T-helper 2 cell (primary cell): Measurements from ENCODE around the gene CST1.
A peak's percentile ranks its signal among the peaks of the same experiment; 100 is the strongest.
"Not testable (repeated sequence)": the region's sequence is repeated elsewhere in the genome, so short reads cannot be mapped to it uniquely, and the experiment has no call there.

Source experiments
- DNase-seq, 5 experiments: peaks; one replicate each; pipeline versions ENCODE4 v3.0.0 to v3.0.0-alpha.2; 2012 to 2022
- total RNA-seq, 2 donors: gene quantifications; one replicate each; lab custom pipeline; 2026; lab: John Stamatoyannopoulos, UW

The CST1 gene
- 0 reads per million in 2 donors for total RNA-seq

DNA sequence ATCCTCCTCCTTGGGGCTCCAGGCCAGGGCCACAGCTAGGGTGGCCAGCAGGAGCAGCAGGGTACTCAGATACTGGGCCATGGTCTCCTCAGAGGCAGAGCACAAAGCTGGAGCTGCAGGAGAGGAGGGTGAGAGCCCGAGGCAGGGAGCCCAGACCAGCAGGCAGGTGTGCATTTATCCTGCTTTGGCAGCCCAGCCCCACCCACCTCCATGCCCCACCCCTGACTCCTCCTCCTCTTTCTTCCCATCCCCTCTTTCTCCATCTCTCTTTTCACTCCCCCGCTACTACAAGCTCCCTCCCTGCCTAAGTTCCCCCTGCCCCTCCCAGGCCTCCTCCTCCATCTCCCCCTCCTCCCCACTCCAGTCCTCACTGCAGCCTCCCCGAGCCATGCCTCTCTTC is at the start of gene CST1:
CST1 (minus strand) TSS at position 150 of the 400 bp plus-strand sequence; CDS start at position 81, 69 bp downstream.
- DNase-seq = not testable (repeated sequence)

GRCh38 chr20:23799216-23799847 is 48.6 kb upstream of the CST1 start:
- DNase-seq = not testable (repeated sequence)

- no peak for DNase-seq
These were observed 44.8 kb upstream of the CST1 start for GRCh38 chr20:23795526-23795925.

- no peak for DNase-seq
These were observed 44.1 kb upstream of the CST1 start for GRCh38 chr20:23794841-23795240.

DNA sequence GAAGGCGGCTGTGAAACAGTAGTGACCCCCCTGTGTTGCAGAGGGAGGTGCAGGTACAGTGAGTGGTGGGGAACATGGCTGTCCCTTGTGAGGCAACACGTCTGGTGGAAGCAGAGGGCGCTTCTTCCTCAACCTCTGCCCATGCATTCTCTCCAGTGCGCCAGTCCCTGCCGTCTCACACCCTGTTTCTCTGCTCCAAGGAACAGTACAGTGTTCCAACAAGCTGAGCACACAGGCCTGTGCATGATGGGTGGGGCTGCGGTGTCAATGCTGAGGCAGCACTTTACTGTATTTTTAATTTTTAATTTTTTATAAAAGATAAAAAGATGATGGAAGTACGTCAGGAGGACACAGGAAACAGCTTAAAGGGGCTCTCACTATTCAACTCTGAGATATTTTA is 43.3 kb upstream of the CST1 start:
- no peak for DNase-seq

- DNase-seq = no peak
These were observed 32.7 kb upstream of the CST1 start for GRCh38 chr20:23783447-23783846.

DNA sequence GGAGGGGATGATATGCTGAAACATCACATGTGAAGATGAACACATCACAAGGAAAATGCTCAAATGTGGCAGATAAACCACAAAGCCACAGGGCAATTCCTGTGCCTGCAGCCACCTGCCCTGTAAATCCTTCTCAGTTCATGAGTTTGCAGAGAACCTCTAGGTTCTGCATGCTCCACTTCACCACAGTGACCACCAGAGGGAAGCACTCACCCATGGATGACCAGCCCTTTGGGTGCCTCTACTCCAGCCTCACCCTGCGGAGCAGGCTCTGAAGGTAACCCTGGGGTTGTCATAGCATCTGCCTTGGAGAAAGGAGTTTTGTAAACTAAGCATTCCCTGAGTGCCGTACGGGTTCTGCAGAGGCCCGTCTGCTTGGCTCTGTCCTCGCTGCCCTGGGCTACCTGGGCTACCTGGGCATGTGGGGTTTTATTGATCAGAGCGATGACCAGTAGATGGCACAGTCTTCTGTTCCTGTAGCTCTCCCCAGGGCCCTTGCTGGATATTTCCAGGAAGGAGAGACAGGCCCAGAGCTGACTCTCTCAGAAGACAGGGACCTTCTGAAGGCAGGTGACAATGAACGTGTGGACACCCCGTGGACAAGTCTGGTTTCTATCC is 31.7 kb upstream of the CST1 start:
- DNase-seq = peak in 1 of 5 experiments; percentile 19

GRCh38 chr20:23778676-23779075 is 27.9 kb upstream of the CST1 start:
- not testable (repeated sequence) for DNase-seq

DNA sequence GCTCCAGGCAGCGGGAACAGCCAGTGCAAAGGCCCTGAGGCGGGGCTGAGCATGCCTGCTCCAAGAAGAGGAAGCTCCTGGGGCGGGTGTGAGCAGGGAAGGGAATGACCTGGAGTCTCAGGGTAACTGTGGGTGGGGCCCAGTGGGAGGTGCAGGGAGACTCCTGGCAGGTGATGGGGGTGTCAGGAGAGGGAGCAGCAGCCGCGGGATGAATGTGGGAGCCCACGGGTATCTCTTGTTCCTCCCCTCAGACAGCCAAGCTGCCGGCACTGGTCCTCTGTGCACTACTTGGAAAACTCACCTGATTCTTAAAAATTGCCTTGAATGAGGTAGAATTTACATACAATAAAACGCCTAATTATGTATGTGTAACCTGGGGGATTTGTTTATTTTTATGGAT is 26.6 kb upstream of the CST1 start:
- not testable (repeated sequence) for DNase-seq

GRCh38 chr20:23776067-23776771 is 25.5 kb upstream of the CST1 start:
- DNase-seq = no peak

GRCh38 chr20:23774081-23774480 is 23.3 kb upstream of the CST1 start:
- DNase-seq = no peak

DNA sequence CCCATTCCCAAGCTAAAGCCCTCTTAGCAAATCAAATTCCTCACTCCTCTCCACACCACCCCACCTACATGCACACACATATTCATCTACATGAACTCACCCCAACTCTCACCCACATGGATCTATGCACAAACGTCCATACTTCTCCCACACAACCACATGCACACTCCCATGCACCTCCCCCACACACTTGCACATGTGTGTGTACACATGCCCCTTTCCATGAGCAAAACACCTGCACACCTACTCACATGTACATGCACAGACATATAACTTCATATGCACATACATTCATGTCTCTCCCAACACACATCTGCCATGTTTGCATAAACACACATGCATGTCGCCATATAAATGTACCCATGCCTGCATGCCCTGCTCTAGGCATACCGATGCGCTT is 22.8 kb upstream of the CST1 start:
- no peak for DNase-seq

DNA sequence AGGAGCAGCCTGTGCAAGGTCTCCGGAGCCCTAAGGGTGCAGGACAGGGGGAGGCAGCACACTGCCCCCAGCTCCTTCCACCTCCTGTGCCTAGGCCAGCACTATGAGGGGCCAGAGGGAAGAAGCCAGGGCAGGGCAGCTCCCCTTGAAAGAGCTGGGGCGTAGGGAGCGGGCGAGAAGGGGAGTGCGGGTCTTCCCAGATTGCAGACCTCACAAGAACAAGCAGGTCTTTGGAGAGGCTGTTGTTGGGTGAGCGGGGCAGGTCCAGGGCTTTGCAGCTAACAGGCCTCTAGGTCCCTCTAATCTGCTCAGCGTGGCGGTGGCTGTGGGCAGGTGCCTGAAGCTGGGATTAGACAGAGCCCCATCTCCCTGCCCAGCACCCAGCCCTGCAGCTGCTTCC is 22.4 kb upstream of the CST1 start:
- DNase-seq = no peak

GRCh38 chr20:23772074-23772473 is 21.3 kb upstream of the CST1 start:
- no peak for DNase-seq

- DNase-seq = no peak
These were observed 19.6 kb upstream of the CST1 start for GRCh38 chr20:23770384-23770783.

DNA sequence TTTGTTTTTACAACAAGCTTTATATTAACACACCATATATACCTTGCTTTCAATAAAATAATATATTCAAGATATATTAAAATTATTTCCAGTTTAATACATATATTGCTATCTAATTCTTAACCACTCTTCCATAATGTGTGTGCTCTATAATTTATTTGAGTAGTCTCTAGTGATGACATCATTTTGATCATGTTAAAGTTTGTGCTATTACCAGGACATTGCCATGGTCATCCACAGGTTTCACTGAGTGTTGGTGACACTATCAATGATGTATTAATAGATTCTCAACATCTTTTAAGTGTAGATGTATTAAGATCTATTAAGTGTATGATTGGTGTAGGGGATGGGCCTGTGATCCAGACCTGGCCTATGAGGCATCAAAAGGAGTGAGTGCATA is 17.8 kb upstream of the CST1 start:
- DNase-seq = not testable (repeated sequence)

DNA sequence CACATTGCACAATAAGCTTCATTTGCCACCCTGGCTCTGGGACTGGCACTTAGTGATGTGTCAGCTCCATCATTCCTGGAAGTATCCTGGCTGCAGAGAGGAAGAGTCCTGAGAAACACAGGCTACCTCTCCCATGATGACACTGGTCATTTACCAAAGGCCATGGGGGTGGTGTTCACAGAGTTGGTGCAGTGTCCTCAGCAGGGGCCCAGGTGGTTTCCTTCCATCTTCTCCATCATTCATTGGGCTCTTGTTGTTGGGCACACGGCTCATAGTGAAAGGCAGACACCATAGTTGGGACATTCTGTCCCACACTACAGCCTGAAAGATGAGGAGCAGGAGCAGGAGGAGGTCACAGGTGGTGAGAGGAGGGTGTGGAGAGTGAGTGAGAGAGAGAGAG is 15.8 kb upstream of the CST1 start:
- DNase-seq = no peak

DNA sequence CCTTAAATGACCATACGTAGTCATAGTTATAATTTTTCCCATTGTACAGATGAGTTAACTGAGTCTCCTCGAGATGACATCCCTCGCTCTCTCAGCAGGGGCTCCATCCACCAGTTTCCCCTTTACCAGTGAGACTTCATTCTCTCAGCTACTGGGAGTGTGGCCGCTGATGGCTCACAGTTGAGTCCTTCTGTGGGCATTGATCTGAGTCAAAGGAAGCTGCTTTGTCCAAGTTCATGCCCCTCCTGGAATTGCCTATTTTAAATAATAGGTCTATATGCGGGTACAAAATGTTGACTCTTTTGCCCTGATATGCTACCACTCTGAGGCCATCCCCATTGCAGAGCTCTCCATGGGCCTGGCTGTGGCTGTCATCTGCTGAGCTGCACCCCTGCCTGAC is 14.8 kb upstream of the CST1 start:
- no peak for DNase-seq

GRCh38 chr20:23764630-23765029 is 13.9 kb upstream of the CST1 start:
- DNase-seq = not testable (repeated sequence)

GRCh38 chr20:23763345-23763744 is 12.6 kb upstream of the CST1 start:
- DNase-seq = no peak

GRCh38 chr20:23759306-23759940 is 8.7 kb upstream of the CST1 start:
- no peak for DNase-seq

- DNase-seq = not testable (repeated sequence)
These were observed 6.1 kb upstream of the CST1 start for GRCh38 chr20:23756792-23757191.

- not testable (repeated sequence) for DNase-seq
These were observed 4.4 kb upstream of the CST1 start for GRCh38 chr20:23755131-23755611.
